Epithelial cell of umbilical artery (primary cell): ENCODE measurements around the gene NR2E3. TPM values are rescaled to one million over a fixed set of nuclear protein-coding genes. Genes with fewer than 3 reads are reported as not detected.

ENCODE experiments used
- total RNA-seq: library from RNA; depleted of rRNA; stranded (reverse); fragments of >200 nt; gene quantifications from 2 replicates; pipeline ENCODE4 v1.2.3, GENCODE V29; 2014

NR2E3 gene
- 0.15 and 0.32 TPM in 2 replicates for total RNA-seq

GRCh38 chr15:71810256-71811035, at the start of gene NR2E3:
NR2E3 (plus strand) TSS chr15:71810554; CDS start chr15:71810744, 190 bp downstream.

